A673 (cell line): ENCODE data around the gene DRC7. TPM values are rescaled to one million over a fixed set of nuclear protein-coding genes. Genes with fewer than 3 reads are reported as not detected.

ENCODE experiments used
- BruUV-seq: library from RNA; stranded (reverse); fragments of 400-500 nt; replicated peaks from 2 replicates; lab custom pipeline; 2021; lab: Mats Ljungman, UMichigan
- CTCF ChIA-PET: fragments of 300-600 bp; sonication (Branson Sonifier 250); formaldehyde crosslinking; loops from one replicate; lab custom pipeline; 2022; ENCODE audit warnings: antibody characterized with exemption; lab: Charles Lee
- POLR2A ChIA-PET: fragments of 300-600 bp; sonication (Branson Sonifier 250); formaldehyde crosslinking; loops from one replicate; lab custom pipeline; 2022; ENCODE audit warnings: antibody characterized with exemption; ENCODE audit not compliant: low non-redundant PET; lab: Charles Lee
- DNase-seq: peaks from one replicate; pipeline ENCODE4 v3.0.0-alpha.2; 2015; ENCODE audit warnings: low spot score
- H3K27ac ChIP-seq: fragments of 200-600 bp; sonication (generic); 2 replicates; pipeline ENCODE4 v1.5.1; 2016; ENCODE audit warnings: mixed run types, low read depth, mild to moderate bottlenecking, mixed read lengths, antibody characterized with exemption, low read length; ENCODE audit not compliant: poor library complexity, severe bottlenecking
- H3K27me3 ChIP-seq: fragments of 200-600 bp; sonication (generic); replicated peaks from 2 replicates; pipeline ENCODE4 v1.6.1; 2017; ENCODE audit warnings: mixed run types, low read depth, mild to moderate bottlenecking, mixed read lengths, antibody characterized with exemption, low read length; ENCODE audit not compliant: insufficient read depth, poor library complexity
- H3K36me3 ChIP-seq: fragments of 200-600 bp; sonication (generic); 2 replicates; pipeline ENCODE4 v1.6.1; 2016; ENCODE audit warnings: mixed run types, mild to moderate bottlenecking, mixed read lengths, antibody characterized with exemption, low read length; ENCODE audit not compliant: insufficient read depth, poor library complexity, severe bottlenecking
- H3K4me1 ChIP-seq: fragments of 200-600 bp; sonication (generic); 2 replicates; pipeline ENCODE4 v1.6.1; 2017; ENCODE audit warnings: mixed run types, mild to moderate bottlenecking, mixed read lengths, antibody characterized with exemption, low read length; ENCODE audit not compliant: insufficient read depth, poor library complexity, severe bottlenecking
- H3K4me3 ChIP-seq: fragments of 200-600 bp; sonication (generic); 2 replicates; pipeline ENCODE4 v1.5.1; 2016; ENCODE audit warnings: low read depth, mixed run types, mild to moderate bottlenecking, mixed read lengths, low read length; ENCODE audit not compliant: poor library complexity, severe bottlenecking
- H3K9me3 ChIP-seq: fragments of 200-600 bp; sonication (generic); 2 replicates; pipeline ENCODE4 v1.6.1; 2016; ENCODE audit warnings: mixed run types, low read depth, mild to moderate bottlenecking, mixed read lengths, antibody characterized with exemption, low read length; ENCODE audit not compliant: poor library complexity, severe bottlenecking
- CTCF ChIP-seq: fragments of 300-800, 200-600 bp; sonication (generic); conservative IDR thresholded peaks from 2 replicates; pipeline ENCODE4 v1.5.1; 2017; ENCODE audit warnings: low read depth, mild to moderate bottlenecking, antibody characterized with exemption, low read length, moderate library complexity, mixed read lengths
- EZH2 ChIP-seq: fragments of 200-600 bp; sonication (generic); IDR thresholded peaks from 2 replicates; pipeline ENCODE4 v1.6.1; 2017; ENCODE audit warnings: borderline replicate concordance, low read depth, mild to moderate bottlenecking, mixed read lengths, antibody characterized with exemption, low read length; ENCODE audit not compliant: poor library complexity, severe bottlenecking
- intact Hi-C: fragments of 100-400 bp; cut with micrococcal nuclease; formaldehyde crosslinking; loops from one replicate; pipeline ENCODE4 v1.10.0; 2022; ENCODE audit not compliant: unreplicated experiment
- microRNA-seq: library from miRNA; unstranded; fragments of <30 nt; microRNA quantifications from one replicate; pipeline ENCODE4 v1.2.0, GENCODE V29; 2021
- total RNA-seq: library from RNA; stranded (reverse); gene quantifications from 2 replicates; pipeline ENCODE4 v1.2.3, GENCODE V29; 2021

The DRC7 gene
- total RNA-seq, 1 experiment from 2014 or later: not detected

GRCh38 chr16:57781349-57781740 lies 86.7 kb downstream of the DRC7 start:
- Histone ChIP-seq H3K9me3 (no peaks in the 10 kb centered on the region), H3K36me3 (peaks cover 75% of the 10 kb centered on the region), H3K27ac (no peak overlapping the region), H3K4me3 (no peak overlapping the region), H3K27me3 (no peaks in the 10 kb centered on the region), H3K4me1 (no peaks in the 10 kb centered on the region)
- TSS peak; percentile 6 for BruUV-seq
- ChIA-PET POLR2A (no interaction called here), CTCF (no interaction called here)
- no peak for DNase-seq
- no peak for TF ChIP-seq CTCF
- TF ChIP-seq EZH2: no peak
- intact Hi-C loops: no loop called here

Small RNA genes lying within 50 kb of the gene (microRNA-seq; reads per million reads assigned to microRNA genes)
- 1.6 reads per million for gene MIR6772

Other genes with a start within 250 kb of the DRC7 start
- 95.1 and 96.9 TPM in 2 replicates for gene CIAPIN1, start 247.4 kb upstream of the DRC7 start, total RNA-seq
- gene COQ9, start 247.3 kb upstream of the DRC7 start, total RNA-seq: 65.6 and 69.7 TPM in 2 replicates
- 96.2 and 110 TPM in 2 replicates for gene POLR2C, start 232.1 kb upstream of the DRC7 start, total RNA-seq
- 14.3 and 19.0 TPM in 2 replicates for gene DOK4, start 208.3 kb upstream of the DRC7 start, total RNA-seq
- 10.1 and 10.3 TPM in 2 replicates for gene CCDC102A, start 158.2 kb upstream of the DRC7 start, total RNA-seq
- gene ADGRG5, start 152.2 kb upstream of the DRC7 start, total RNA-seq: not detected in 2 replicates
- gene ADGRG1, start 66.2 kb upstream of the DRC7 start, total RNA-seq: 0.75 and 1.0 TPM in 2 replicates
- gene ADGRG3, start 26.5 kb upstream of the DRC7 start, total RNA-seq: not detected in 2 replicates
- gene KATNB1, start 41.0 kb downstream of the DRC7 start, total RNA-seq: 55.7 and 58.5 TPM in 2 replicates
- gene KIFC3, start 107.7 kb downstream of the DRC7 start, total RNA-seq: 198 and 201 TPM in 2 replicates